Hypothalamus (tissue), 51 donors: Measurements from ENCODE around the gene CREB3L2.
"Not testable (repeated sequence)": the region's sequence is repeated elsewhere in the genome, so short reads cannot be mapped to it uniquely, and the experiment has no call there.

Experiments
- DNase-seq, 51 donors: peaks; one replicate each; lab custom pipeline; 2025; lab: John Stamatoyannopoulos, UW

Gene CREB3L2

DNA sequence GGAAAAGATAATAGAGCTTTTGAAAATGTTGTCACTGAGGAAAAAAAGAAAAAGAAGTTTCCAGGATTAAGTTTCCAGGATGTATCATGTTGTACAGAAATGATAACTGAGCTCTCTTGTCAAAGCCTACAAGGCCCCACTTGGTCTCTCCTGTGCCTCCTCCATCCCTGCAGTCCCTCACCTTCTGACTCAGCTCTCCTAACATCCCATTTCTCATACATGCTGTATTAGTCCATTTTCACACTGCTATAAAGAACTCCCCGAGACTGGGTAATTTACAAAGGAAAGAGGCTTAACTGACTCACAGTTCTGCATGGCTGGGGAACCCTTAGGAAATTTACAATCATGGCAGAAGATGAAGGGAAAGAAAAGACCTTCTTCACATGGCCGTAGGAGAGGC lies 151.3 kb downstream of the CREB3L2 start:
- no peak for DNase-seq

DNA sequence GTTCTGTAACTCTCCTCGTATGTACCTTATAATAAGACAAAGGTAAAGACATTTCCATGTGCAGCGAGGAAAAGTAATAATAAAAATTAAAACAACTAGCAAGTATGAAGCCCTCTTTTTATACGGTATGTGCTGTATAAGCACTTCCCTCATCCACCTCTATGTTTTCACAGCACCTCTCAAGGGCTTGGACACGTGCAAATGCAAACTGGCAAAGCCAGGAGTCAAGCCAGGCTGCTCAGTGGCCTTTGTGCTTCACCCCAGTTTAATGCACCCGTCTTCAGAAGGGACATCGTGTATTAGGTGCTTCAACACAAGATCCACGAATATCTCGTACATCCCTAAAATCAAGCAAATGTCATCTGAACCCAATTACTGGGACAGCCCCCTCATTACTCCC lies 153.8 kb downstream of the CREB3L2 start:
- no peak for DNase-seq

GRCh38 chr7:137847568-137848050 lies 154.3 kb downstream of the CREB3L2 start:
- DNase-seq: peak in 1 of 51 donors; percentile 65

DNA sequence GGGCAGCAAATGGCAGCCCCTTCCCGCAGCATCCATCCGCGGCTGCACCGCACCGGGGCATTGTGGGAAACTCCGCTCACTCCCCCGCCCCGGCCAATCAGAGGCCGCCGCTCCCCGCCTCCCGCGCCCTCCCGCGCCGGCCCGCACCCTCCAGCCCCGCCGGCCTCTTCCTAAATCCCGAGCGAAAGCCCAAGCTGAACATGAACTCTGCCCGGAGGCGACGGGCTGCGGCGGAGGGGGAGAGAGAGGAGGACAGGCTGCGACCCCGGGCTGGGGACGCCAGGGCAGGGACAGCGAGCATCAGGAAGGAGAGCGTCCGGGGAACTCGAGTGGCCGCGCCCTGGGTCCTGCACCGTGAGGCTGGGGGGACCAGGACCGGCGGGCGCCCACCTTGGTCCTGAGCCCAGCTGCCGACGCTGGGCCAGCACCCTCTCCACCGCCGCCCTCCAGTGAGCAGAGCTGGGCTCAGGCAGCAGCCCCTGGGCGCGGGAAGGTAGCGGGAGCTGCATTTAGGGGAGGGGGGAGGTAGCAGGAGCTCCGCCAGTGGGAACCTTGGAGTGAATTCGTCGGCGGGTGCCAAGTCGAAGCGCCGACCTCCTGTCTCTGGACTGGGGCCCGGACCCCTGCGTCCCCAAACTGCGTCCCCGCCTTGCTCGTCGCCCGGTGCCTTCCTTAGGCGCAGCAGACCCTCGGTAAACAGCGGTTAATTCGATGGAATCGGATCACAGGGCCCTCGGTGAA lies 154.9 kb downstream of the CREB3L2 start, which contains the start of gene DGKI:
Gene DGKI, minus strand, starts transcription at position 148 of the 741 bp plus-strand sequence.
- peak in 48 of 51 donors; percentile 20 to 86 (median 62) for DNase-seq

GRCh38 chr7:137846549-137846826 lies 155.4 kb downstream of the CREB3L2 start:
- no peak for DNase-seq

DNA sequence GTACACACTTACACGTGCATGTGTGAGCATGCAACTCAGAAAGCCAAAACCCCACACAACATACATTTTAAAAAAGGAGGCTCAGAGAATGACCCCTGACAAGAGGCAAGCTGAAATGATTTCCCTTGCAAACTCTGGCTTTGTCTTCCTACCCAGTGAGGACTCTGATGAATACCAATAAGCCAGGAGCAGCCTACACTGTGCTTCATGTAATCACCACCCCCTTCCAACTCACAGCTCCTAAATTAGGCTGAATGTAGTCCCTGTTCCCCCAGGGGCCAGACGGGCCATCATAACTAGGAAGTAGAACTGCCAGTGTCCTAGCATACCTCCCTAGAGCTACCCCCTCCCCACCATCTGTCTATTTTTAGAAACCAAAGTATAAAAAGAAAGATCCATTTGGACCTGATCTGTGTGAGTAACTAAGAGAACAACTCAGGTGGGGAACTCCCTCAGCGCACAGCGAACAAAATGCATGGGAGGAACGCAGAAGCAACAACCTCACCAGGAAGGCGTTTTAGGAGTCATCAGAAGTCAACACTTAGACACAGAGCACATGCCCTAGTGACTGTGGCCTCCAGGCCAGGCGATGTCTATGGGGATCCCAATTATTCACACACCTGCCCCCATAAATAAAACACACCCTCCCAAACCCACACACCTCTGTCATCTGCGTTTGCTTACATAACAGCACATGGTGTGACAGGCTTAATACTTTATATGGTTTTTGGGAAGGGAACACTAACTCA lies 157.0 kb downstream of the CREB3L2 start:
- peak in 1 of 51 donors; percentile 62 for DNase-seq

DNA sequence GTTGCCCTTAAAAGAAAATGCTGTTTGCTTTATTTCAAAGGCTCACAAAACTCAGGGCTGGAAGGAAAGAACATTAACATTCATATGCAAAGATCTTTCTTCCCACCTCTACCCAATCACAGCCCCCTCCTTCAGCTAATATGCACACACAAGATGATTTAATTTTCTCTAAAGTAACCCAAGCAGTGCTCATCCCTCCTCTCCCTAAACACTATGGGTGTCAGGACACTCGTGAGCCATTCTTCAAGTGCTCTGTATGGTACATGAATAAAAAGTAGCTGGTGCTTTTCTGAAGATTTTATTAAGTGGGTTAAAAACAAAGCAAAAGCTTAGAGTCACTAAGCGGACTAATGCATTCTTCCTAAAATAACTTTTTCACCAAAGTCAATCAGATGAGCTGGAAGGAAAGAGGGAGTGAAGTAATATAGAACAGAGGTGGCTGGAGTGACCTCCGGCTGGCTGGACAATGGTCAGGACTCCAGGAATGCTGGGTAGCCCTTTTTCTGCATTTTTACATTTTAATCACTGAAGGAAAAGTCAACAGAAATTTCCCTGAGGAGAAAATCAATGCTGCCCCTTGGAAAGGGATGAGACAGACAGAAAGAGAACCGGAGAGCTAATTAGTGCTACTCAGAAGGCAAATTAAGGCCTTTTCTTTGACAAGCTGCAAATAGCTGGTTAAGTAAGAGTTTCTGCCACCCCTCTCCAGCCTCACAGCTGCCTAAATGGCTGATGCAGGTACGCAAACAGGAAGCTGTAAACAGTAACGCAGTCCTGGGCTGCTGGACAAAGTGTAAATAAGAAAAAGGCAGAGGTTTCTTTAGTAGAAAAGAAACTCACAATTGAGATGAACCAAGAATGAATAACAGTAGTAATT lies 161.7 kb downstream of the CREB3L2 start:
- DNase-seq: no peak

DNA sequence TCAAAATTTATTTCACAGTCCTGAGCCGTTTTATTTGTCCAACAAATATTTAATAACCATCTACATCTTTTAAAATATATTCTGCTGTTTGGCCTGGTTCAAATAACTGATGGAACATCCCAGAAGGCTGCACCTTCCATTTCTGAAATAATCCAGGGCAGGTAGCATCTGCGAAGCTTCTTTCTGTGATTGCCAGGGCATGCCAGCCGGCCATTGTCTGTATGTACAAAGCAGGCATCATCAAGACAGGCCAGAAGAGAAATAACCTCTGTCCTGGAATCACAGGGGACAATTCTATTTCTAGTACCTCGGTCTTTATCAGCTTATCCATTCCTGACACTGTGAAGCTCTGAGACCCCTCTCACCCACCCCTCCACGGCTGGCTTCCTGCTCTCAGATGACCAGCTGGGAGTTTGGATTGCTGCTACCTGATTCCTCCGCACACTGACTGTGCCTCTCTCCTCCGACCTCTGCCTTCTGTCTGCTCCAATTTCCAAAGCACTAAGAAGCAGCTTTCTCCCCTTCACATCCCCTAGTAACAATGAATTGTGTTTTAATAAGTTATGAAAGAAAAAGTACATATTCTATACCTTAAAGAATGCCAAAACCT lies 163.1 kb downstream of the CREB3L2 start:
- DNase-seq: no peak

DNA sequence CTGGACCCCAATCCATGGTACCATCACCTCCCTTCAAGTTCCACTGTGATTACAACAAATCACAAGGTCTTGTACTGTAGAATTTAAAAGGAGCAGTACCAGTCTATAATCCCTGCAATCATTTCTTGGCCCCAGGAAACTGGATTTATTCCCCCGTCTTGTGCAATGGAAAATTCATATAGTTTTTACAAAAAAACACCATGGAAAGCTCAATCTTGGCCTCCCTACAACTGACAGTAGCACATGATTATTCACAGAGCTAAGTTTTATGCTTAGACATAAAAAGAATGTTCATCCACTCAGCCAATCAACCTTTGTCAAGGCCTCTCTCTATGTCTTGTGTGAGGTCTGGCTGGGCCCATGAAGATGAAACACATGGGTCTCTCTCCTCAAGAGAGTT lies 165.3 kb downstream of the CREB3L2 start:
- DNase-seq: no peak

GRCh38 chr7:137836113-137836509 lies 165.8 kb downstream of the CREB3L2 start:
- no peak for DNase-seq

DNA sequence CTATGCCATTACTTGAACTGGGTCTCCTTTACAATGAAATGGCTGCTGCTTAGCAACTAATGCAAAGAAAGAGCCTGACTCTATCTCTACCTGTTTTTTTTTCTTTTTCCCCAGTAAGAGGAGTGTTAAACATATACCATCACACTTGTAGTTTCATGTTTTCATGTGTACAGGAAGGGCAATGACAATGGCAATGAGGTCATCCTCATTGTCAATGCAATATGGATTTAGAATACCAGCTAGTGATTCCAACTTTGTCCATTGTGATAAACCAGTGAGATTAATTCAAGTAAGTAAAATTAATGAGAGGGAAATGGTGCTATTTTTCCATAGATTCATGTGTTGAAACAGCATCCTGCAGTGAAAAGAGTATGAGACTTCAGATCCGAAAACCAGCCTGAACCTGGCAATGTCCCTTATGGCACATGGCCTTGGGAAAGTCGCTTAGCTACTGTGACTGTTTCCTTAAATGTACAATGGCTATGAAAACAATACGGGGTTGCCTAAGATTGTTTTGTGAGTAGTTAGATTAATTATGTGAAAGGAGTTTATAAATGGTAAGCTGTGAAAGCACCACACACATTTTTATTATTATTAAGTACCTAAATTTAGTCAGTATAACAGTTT lies 166.3 kb downstream of the CREB3L2 start:
- DNase-seq: no peak

DNA sequence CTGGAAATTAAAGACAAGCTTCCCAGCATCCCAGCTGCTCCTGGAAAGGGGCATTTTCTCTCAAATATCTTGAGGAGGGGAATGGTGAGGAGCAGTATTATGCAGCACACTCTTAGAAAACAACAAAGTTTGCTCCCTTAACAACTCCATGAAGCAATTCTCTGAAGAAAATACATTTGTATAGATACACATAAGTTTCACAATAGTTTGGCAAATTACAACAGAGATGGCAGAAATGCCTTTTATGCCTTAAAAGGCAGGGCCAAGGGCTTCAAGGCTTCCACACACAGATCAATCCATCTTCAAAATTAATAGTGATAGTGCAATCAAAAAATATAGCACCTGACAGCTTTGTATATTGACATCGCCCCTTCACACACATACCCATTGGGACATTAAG lies 167.3 kb downstream of the CREB3L2 start:
- DNase-seq: no peak

DNA sequence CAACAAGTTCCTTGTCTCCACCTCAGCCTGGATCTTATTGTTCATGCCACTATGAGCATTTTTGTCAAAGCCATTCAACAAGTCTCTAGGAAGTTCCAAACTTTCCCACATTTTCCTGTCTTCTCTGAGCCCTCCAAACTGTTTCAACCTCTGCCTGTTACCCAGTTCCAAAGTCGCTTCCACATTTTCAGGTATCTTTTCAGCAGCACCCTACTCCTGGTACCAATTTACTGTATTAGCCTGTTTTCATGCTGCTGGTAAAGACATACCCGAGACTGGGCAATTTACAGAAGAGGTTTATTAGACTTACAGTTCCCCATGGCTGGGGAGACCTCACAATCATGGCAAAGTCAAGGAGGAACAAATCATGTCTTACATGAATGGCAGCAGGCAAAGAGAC lies 168.9 kb downstream of the CREB3L2 start:
- DNase-seq: not testable (repeated sequence)

GRCh38 chr7:137832382-137832781 lies 169.5 kb downstream of the CREB3L2 start:
- no peak for DNase-seq

GRCh38 chr7:137831555-137831954 lies 170.3 kb downstream of the CREB3L2 start:
- DNase-seq: not testable (repeated sequence)

DNA sequence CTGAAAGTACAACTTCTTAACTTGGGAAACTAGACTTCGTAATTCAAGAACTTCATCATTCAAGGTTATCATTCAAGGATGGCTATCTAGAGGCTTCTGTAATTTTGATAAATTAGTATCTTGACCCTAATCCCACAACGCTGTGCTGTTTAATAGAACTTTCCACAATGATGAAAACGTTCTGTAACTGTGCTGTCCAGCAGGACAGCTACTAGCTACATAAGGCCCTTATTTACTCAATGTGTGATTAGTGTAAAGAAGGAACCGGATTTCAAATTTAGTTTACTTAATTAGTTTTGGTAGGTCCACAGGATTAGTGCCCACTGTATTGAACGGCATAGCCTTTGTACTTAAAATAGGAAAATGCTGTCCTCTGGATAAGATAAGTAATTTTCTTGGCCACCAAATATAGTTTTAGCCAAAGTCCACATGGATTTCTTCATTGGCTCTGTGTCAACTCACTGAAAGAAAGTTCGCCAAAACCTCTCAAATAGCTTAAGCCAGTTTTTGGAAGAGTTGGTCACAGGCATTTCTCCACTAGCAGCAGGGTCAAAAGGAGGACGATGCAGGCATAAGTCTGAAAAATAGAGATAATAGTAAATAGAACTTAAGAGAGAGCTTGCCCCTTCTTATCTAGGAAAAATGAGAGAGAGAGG lies 172.4 kb downstream of the CREB3L2 start:
- DNase-seq: no peak

DNA sequence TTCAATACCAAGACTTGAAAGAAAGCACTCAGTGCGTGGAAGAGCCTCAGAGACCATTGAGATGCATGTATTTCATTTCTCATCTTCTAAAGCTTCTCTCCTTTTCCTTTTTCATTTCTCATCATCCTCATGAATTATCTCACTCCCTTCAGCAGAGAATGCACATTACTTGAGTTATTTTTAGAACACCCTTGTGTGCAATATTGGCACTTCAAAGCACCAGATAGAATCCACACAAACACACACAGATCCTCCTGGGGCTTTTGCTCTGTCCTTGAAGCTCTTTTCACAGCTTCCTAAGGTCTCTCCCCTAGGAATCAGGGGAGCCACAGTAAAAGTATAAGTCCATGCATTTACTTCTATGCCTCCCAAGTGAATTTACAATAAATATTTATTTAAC lies 173.4 kb downstream of the CREB3L2 start:
- DNase-seq: no peak

- no peak for DNase-seq
Observed at GRCh38 chr7:137825489-137825888, 176.4 kb downstream of the CREB3L2 start.
